ENCODE data around the gene ACBD6. TPM values are rescaled to one million over a fixed set of nuclear protein-coding genes. Genes with fewer than 3 reads are reported as not detected.

ACBD6 gene
- total RNA-seq, 2 donors from 2014 or later, result 43.2 to 54.5 TPM

GRCh38 chr1:180501865-180502360 is 464 bp downstream of the ACBD6 start:
- Histone ChIP-seq H3K9me3 (ENCODE audit: control insufficient read depth, low read length) (no peaks in the 10 kb centered on the region), H3K4me1 (ENCODE audit: control insufficient read depth, insufficient read depth, low read length) (no peaks in the 10 kb centered on the region), H3K36me3 (ENCODE audit: control insufficient read depth, insufficient read depth, low read length) (peaks cover 23% of the 10 kb centered on the region), H3K4me3 (ENCODE audit: low read length) (peak overlapping the region; percentile 96), H3K27ac (ENCODE audit: low read depth, low read length) (peak overlapping the region; percentile 89), H3K9ac (ENCODE audit: extremely low read depth, low read length, poor library complexity, severe bottlenecking) (peak overlapping the region; percentile 83), H3K27me3 (ENCODE audit: control insufficient read depth, insufficient read depth, low read length, poor library complexity, severe bottlenecking) (peaks cover 4% of the 10 kb centered on the region)
- Mint-ChIP-seq H3K4me3 (peak overlapping the region; percentile 92), H3K36me3 (ENCODE audit: low read depth) (peaks cover 15% of the 10 kb centered on the region), H3K9me3 (no peaks in the 10 kb centered on the region), H3K4me1 (peaks cover 12% of the 10 kb centered on the region), H3K27me3 (ENCODE audit: insufficient read depth) (peaks cover 10% of the 10 kb centered on the region), H3K27ac (peak overlapping the region; percentile 94)
- 2 to 6% methylated on average over 3 to 18 of the region's 18 CpGs for WGBS, 2 experiments (ENCODE audit: insufficient coverage in 1 of 2, insufficient read length in 1 of 2)
- TF ChIP-seq CTCF (conservative IDR thresholded peaks at IDR 0.05), result peak; percentile 53
- DNase-seq, result peak; percentile 95

GRCh38 chr1:180500689-180501088 is 1.7 kb downstream of the ACBD6 start:
- peak overlapping the region; percentile 96 for H3K4me3 ChIP-seq (ENCODE audit: low read length)
- Mint-ChIP-seq H3K27ac (no peak overlapping the region), H3K36me3 (ENCODE audit: low read depth) (peaks cover 15% of the 10 kb centered on the region), H3K9me3 (no peaks in the 10 kb centered on the region), H3K4me3 (peak overlapping the region; percentile 92), H3K27me3 (ENCODE audit: insufficient read depth) (peaks cover 8% of the 10 kb centered on the region), H3K4me1 (peaks cover 12% of the 10 kb centered on the region)
- no peaks in the 10 kb centered on the region for H3K4me1 ChIP-seq (ENCODE audit: control insufficient read depth, insufficient read depth, low read length)
- TF ChIP-seq CTCF (conservative IDR thresholded peaks at IDR 0.05), result no peak
- H3K27ac ChIP-seq (ENCODE audit: low read depth, low read length), result no peak overlapping the region
- WGBS, 2 experiments (ENCODE audit: insufficient coverage in 1 of 2, insufficient read length in 1 of 2), result 89 to 100% methylated on average over 1 to 2 of the region's 2 CpGs
- no peaks in the 10 kb centered on the region for H3K9me3 ChIP-seq (ENCODE audit: control insufficient read depth, low read length)
- H3K36me3 ChIP-seq (ENCODE audit: control insufficient read depth, insufficient read depth, low read length), result peaks cover 23% of the 10 kb centered on the region
- DNase-seq, result no peak
- no peak overlapping the region for H3K9ac ChIP-seq (ENCODE audit: extremely low read depth, low read length, poor library complexity, severe bottlenecking)
- peaks cover 4% of the 10 kb centered on the region for H3K27me3 ChIP-seq (ENCODE audit: control insufficient read depth, insufficient read depth, low read length, poor library complexity, severe bottlenecking)

GRCh38 chr1:180498594-180498993 is 3.8 kb downstream of the ACBD6 start:
- no peaks in the 10 kb centered on the region for H3K4me1 ChIP-seq (ENCODE audit: control insufficient read depth, insufficient read depth, low read length)
- peaks cover 4% of the 10 kb centered on the region for H3K27me3 ChIP-seq (ENCODE audit: control insufficient read depth, insufficient read depth, low read length, poor library complexity, severe bottlenecking)
- H3K9me3 Mint-ChIP-seq, result no peaks in the 10 kb centered on the region
- peaks cover 42% of the 10 kb centered on the region for H3K36me3 ChIP-seq (ENCODE audit: control insufficient read depth, insufficient read depth, low read length)
- TF ChIP-seq CTCF (conservative IDR thresholded peaks at IDR 0.05), result no peak
- H3K36me3 Mint-ChIP-seq (ENCODE audit: low read depth), result peaks cover 26% of the 10 kb centered on the region
- H3K27ac Mint-ChIP-seq, result no peak overlapping the region
- H3K27me3 Mint-ChIP-seq (ENCODE audit: insufficient read depth), result peaks cover 6% of the 10 kb centered on the region
- H3K4me1 Mint-ChIP-seq, result peaks cover 12% of the 10 kb centered on the region
- no peak overlapping the region for H3K27ac ChIP-seq (ENCODE audit: low read depth, low read length)
- H3K4me3 Mint-ChIP-seq, result no peak overlapping the region
- no peak overlapping the region for H3K9ac ChIP-seq (ENCODE audit: extremely low read depth, low read length, poor library complexity, severe bottlenecking)
- no peak overlapping the region for H3K4me3 ChIP-seq (ENCODE audit: low read length)
- H3K9me3 ChIP-seq (ENCODE audit: control insufficient read depth, low read length), result no peaks in the 10 kb centered on the region
- WGBS, 2 experiments (ENCODE audit: insufficient coverage in 1 of 2, insufficient read length in 1 of 2), result 100% methylated on average over 3 of the region's 4 CpGs
- no peak for DNase-seq

All from endodermal cell (in vitro differentiated cells).